Lower leg skin (tissue), 4 donors: ENCODE results near the gene ARHGAP8. TPM values are rescaled to one million over a fixed set of nuclear protein-coding genes. Genes with fewer than 3 reads are reported as not detected.

ENCODE experiments used
- DNase-seq, 2 donors: peaks; one replicate each; pipeline ENCODE4 v3.0.0-alpha.2; 2019; ENCODE audit warnings: low spot score in 2 of 2
- H3K4me3 ChIP-seq: fragments of 200-600 bp; sonication (generic); 2 replicates; pipeline ENCODE4 v1.5.1; 2017; ENCODE audit warnings: mild to moderate bottlenecking, low read depth; ENCODE audit not compliant: poor library complexity, severe bottlenecking
- CTCF ChIP-seq, 3 donors: fragments of 450-650 bp; IDR thresholded peaks; one replicate each; pipeline ENCODE4 v1.5.1; 2016; ENCODE audit warnings: antibody characterized with exemption in 3 of 3, mild to moderate bottlenecking in 3 of 3, moderate library complexity in 2 of 3
- POLR2A ChIP-seq, 2 donors: fragments of 450-650 bp; IDR thresholded peaks; one replicate each; pipeline ENCODE4 v1.6.1; 2016 to 2017; ENCODE audit warnings: antibody characterized with exemption in 2 of 2, mild to moderate bottlenecking in 1 of 2, moderate library complexity in 1 of 2
- WGBS, 2 donors: methylation state at CpG; one replicate each; pipeline ENCODE4 v1.1.5; 2018; 5-methylcytosine and 5-hydroxymethylcytosine counted together
- intact Hi-C: fragments of 100-400 bp; cut with DNase I; formaldehyde crosslinking; loops from one replicate; pipeline ENCODE4 v1.15.0; 2023; ENCODE audit warnings: low total_unique reads
- total RNA-seq, 4 donors: library from RNA; depleted of rRNA; stranded (reverse); fragments of >200 nt; gene quantifications; one replicate each; pipeline ENCODE4 v1.1.0, GENCODE V29; 2016

The ARHGAP8 gene
- total RNA-seq, 4 donors from 2014 or later, result 2.9 to 3.4 (median 3.2) TPM

- TF ChIP-seq CTCF (IDR thresholded peaks at IDR 0.05), result no peak
- no peak for TF ChIP-seq POLR2A (IDR thresholded peaks at IDR 0.05)
- intact Hi-C loops, result no loop called here
- no peak overlapping the region for H3K4me3 ChIP-seq
- DNase-seq, result peak in 1 of 2 donors; percentile 77
- 67 to 77% methylated on average over 11 to 14 of the region's 14 CpGs for WGBS, 2 donors
These were observed 136.3 kb downstream of the ARHGAP8 start for GRCh38 chr22:44888491-44889254.

- no peak overlapping the region for H3K4me3 ChIP-seq
- TF ChIP-seq CTCF (IDR thresholded peaks at IDR 0.05) (no peak), POLR2A (IDR thresholded peaks at IDR 0.05) (no peak)
- intact Hi-C loops, result no loop called here
- peak in 1 of 2 donors; percentile 59 for DNase-seq
- WGBS, 2 donors, result 64 to 65% methylated on average over 14 of the region's 14 CpGs
These were observed 137.0 kb downstream of the ARHGAP8 start for GRCh38 chr22:44889255-44889878.

- TF ChIP-seq CTCF (IDR thresholded peaks at IDR 0.05), result no peak
- peak in 1 of 2 donors; percentile 85 for DNase-seq
- no peak overlapping the region for H3K4me3 ChIP-seq
- whole genome bisulfite sequencing, 2 donors, result 77 to 81% methylated on average over 20 of the region's 20 CpGs
- intact Hi-C loops, result no loop called here
These were observed 138.3 kb downstream of the ARHGAP8 start for GRCh38 chr22:44890416-44891292.

- TF ChIP-seq CTCF (IDR thresholded peaks at IDR 0.05), result no peak
- no peak for TF ChIP-seq POLR2A (IDR thresholded peaks at IDR 0.05)
- DNase-seq, result peak in 1 of 2 donors; percentile 59
- intact Hi-C loops, result no loop called here
- 72 to 78% methylated on average over 11 of the region's 11 CpGs for WGBS, 2 donors
- no peak overlapping the region for H3K4me3 ChIP-seq
These were observed 138.9 kb downstream of the ARHGAP8 start for GRCh38 chr22:44891293-44891747.

- DNase-seq, result peak in 1 of 2 donors; percentile 66
- TF ChIP-seq CTCF (IDR thresholded peaks at IDR 0.05), result no peak
- no peak for TF ChIP-seq POLR2A (IDR thresholded peaks at IDR 0.05)
- no peak overlapping the region for H3K4me3 ChIP-seq
- intact Hi-C loops, result no loop called here
- 84 to 89% methylated on average over 7 to 11 of the region's 11 CpGs for WGBS, 2 donors
These were observed 139.4 kb downstream of the ARHGAP8 start for GRCh38 chr22:44891791-44892190.
